Ecto neural progenitor cell (in vitro differentiated cells): ENCODE data around the gene NOP56.

Experiments used
- DNase-seq: peaks from one replicate; pipeline ENCODE4 v3.0.0-alpha.2; 2018; ENCODE audit warnings: low spot score

Gene NOP56

GRCh38 chr20:2703716-2704475 lies 51.5 kb downstream of the NOP56 start:
- no peak for DNase-seq

- no peak for DNase-seq
Observed at GRCh38 chr20:2705931-2706645, 53.7 kb downstream of the NOP56 start.

GRCh38 chr20:2706688-2707352 lies 54.4 kb downstream of the NOP56 start:
- DNase-seq: no peak

GRCh38 chr20:2707353-2708072 lies 55.1 kb downstream of the NOP56 start:
- no peak for DNase-seq
